OCI-LY7 (cell line): Measurements from ENCODE around the gene EXTL2. TPM values are rescaled to one million over a fixed set of nuclear protein-coding genes. Genes with fewer than 3 reads are reported as not detected.
"Not testable (repeated sequence)": the region's sequence is repeated elsewhere in the genome, so short reads cannot be mapped to it uniquely, and the experiment has no call there.

Experiments
- BruUV-seq: library from RNA; stranded (reverse); fragments of 400-500 nt; replicated peaks from 2 replicates; lab custom pipeline; 2021; lab: Mats Ljungman, UMichigan
- CTCF ChIA-PET: fragments of 300-600 bp; sonication (Branson Sonifier 250); formaldehyde crosslinking; loops from one replicate; lab custom pipeline; 2022; ENCODE audit warnings: antibody characterized with exemption; ENCODE audit not compliant: unreplicated experiment; lab: Charles Lee
- POLR2A ChIA-PET: fragments of 300-600 bp; sonication (Branson Sonifier 250); formaldehyde crosslinking; loops from one replicate; lab custom pipeline; 2022; ENCODE audit warnings: antibody characterized with exemption; lab: Charles Lee
- DNase-seq: peaks from one replicate; pipeline ENCODE4 v3.0.0-alpha.2; 2015; ENCODE audit warnings: low spot score
- H2AFZ ChIP-seq: fragments of 200-600 bp; sonication (generic), shearing (Covaris generic); 2 replicates; pipeline ENCODE4 v1.6.1; 2014; ENCODE audit warnings: mild to moderate bottlenecking, antibody characterized with exemption, low read length, moderate library complexity
- H3K27ac ChIP-seq: fragments of 200-600 bp; sonication (generic); 2 replicates; pipeline ENCODE4 v1.5.1; 2014; ENCODE audit warnings: mixed run types, low read depth, mild to moderate bottlenecking, moderate library complexity, low read length, inconsistent platforms; ENCODE audit not compliant: poor library complexity, severe bottlenecking
- H3K36me3 ChIP-seq: fragments of 200-600 bp; sonication (generic); 2 replicates; pipeline ENCODE4 v1.6.1; 2014; ENCODE audit warnings: mild to moderate bottlenecking, antibody characterized with exemption, low read length, moderate library complexity, mixed read lengths; ENCODE audit not compliant: insufficient read depth
- H3K4me1 ChIP-seq: fragments of 200-600 bp; sonication (generic); 2 replicates; pipeline ENCODE4 v1.5.1; 2014; ENCODE audit warnings: mild to moderate bottlenecking, low read length; ENCODE audit not compliant: insufficient read depth, poor library complexity, severe bottlenecking
- H3K4me2 ChIP-seq: fragments of 200-600 bp; sonication (generic); 2 replicates; pipeline ENCODE4 v1.6.1; 2014; ENCODE audit warnings: mild to moderate bottlenecking, low read length
- H3K4me3 ChIP-seq: fragments of 200-600 bp; sonication (generic); 2 replicates; pipeline ENCODE4 v1.5.1; 2014; ENCODE audit warnings: mild to moderate bottlenecking, low read depth, low read length; ENCODE audit not compliant: poor library complexity, severe bottlenecking
- H3K79me2 ChIP-seq: fragments of 200-600 bp; sonication (generic); 2 replicates; pipeline ENCODE4 v1.6.1; 2016; ENCODE audit warnings: low read depth, mild to moderate bottlenecking, low read length, moderate library complexity, mixed read lengths; ENCODE audit not compliant: insufficient read depth
- H3K9me2 ChIP-seq: fragments of 200-600 bp; sonication (generic); 2 replicates; pipeline ENCODE4 v1.6.1; 2016; ENCODE audit warnings: mild to moderate bottlenecking, low read length, mixed read lengths; ENCODE audit not compliant: insufficient read depth
- H3K9me3 ChIP-seq: fragments of 200-600 bp; sonication (generic); 2 replicates; pipeline ENCODE4 v1.6.1; 2014; ENCODE audit warnings: mild to moderate bottlenecking, mixed run types, low read length, mixed read lengths
- H4K20me1 ChIP-seq: fragments of 200-600 bp; sonication (generic); 2 replicates; pipeline ENCODE4 v1.6.1; 2014; ENCODE audit warnings: mild to moderate bottlenecking, antibody characterized with exemption, low read length, moderate library complexity, mixed read lengths; ENCODE audit not compliant: insufficient read depth
- EZH2phosphoT487 ChIP-seq: fragments of 200-600 bp; sonication (generic); IDR thresholded peaks from 2 replicates; pipeline ENCODE4 v1.6.1; 2018; ENCODE audit warnings: low read depth, borderline replicate concordance, mild to moderate bottlenecking, mixed run types, antibody characterized with exemption, low read length, moderate library complexity, mixed read lengths
- intact Hi-C: fragments of 100-400 bp; cut with micrococcal nuclease; formaldehyde crosslinking; loops from one replicate; pipeline ENCODE4 v1.10.0; 2022; ENCODE audit not compliant: unreplicated experiment
- total RNA-seq, 2 experiments: library from RNA; depleted of rRNA in 1 of 2; stranded (reverse); fragments of >200 nt in 1 of 2; shearing (Covaris generic) in 1 of 2; gene quantifications; 2 replicates each; pipeline ENCODE4 v1.2.3, GENCODE V29; 2014 to 2022
- TF ChIP-seq, protein P1 (sequence below): fragments of 200-600 bp; sonication (generic); conservative IDR thresholded peaks from 2 replicates; pipeline ENCODE4 v1.5.1; 2014; ENCODE audit warnings: mild to moderate bottlenecking, antibody characterized with exemption, low read length, moderate library complexity, mixed read lengths

EXTL2 gene
- total RNA-seq, 2 experiments from 2014 or later: 7.0 to 9.8 TPM

GRCh38 chr1:100851726-100852125 is 42.9 kb downstream of the EXTL2 start:
- H4K20me1 ChIP-seq: no peaks in the 10 kb centered on the region
- no peaks in the 10 kb centered on the region for H3K9me3 ChIP-seq
- TF ChIP-seq EZH2phosphoT487: no peak
- TF ChIP-seq, protein P1, sequence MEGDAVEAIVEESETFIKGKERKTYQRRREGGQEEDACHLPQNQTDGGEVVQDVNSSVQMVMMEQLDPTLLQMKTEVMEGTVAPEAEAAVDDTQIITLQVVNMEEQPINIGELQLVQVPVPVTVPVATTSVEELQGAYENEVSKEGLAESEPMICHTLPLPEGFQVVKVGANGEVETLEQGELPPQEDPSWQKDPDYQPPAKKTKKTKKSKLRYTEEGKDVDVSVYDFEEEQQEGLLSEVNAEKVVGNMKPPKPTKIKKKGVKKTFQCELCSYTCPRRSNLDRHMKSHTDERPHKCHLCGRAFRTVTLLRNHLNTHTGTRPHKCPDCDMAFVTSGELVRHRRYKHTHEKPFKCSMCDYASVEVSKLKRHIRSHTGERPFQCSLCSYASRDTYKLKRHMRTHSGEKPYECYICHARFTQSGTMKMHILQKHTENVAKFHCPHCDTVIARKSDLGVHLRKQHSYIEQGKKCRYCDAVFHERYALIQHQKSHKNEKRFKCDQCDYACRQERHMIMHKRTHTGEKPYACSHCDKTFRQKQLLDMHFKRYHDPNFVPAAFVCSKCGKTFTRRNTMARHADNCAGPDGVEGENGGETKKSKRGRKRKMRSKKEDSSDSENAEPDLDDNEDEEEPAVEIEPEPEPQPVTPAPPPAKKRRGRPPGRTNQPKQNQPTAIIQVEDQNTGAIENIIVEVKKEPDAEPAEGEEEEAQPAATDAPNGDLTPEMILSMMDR: no peak
- H3K36me3 ChIP-seq: no peaks in the 10 kb centered on the region
- H2AFZ ChIP-seq: no peak overlapping the region
- H3K4me3 ChIP-seq: no peak overlapping the region
- H3K79me2 ChIP-seq: no peaks in the 10 kb centered on the region
- no peak for DNase-seq
- BruUV-seq: no TSS peak
- no peak overlapping the region for H3K4me2 ChIP-seq
- H3K9me2 ChIP-seq: no peaks in the 10 kb centered on the region; the same call in 1 of the 2 replicates
- intact Hi-C loops: no loop called here
- CTCF ChIA-PET: no interaction called here
- POLR2A ChIA-PET: no interaction called here
- H3K27ac ChIP-seq: no peak overlapping the region
- H3K4me1 ChIP-seq: no peaks in the 10 kb centered on the region

GRCh38 chr1:100847361-100848082 is 47.1 kb downstream of the EXTL2 start:
- Histone ChIP-seq H3K36me3 (no peaks in the 10 kb centered on the region), H4K20me1 (no peaks in the 10 kb centered on the region), H3K4me3 (no peak overlapping the region), H3K9me3 (no peaks in the 10 kb centered on the region), H3K4me2 (no peak overlapping the region), H2AFZ (no peak overlapping the region), H3K4me1 (no peaks in the 10 kb centered on the region), H3K79me2 (no peaks in the 10 kb centered on the region), H3K9me2 (no peaks in the 10 kb centered on the region; the same call in 1 of the 2 replicates), H3K27ac (no peak overlapping the region)
- no peak for DNase-seq
- no TSS peak for BruUV-seq
- CTCF ChIA-PET: no interaction called here
- intact Hi-C loops: no loop called here
- TF ChIP-seq, protein P1: no peak
- no peak for TF ChIP-seq EZH2phosphoT487
- POLR2A ChIA-PET: interaction anchor here (0.6 to 1.3 kb wide), 2 partner anchors 57 to 831 kb away, joined by 3 to 4 read pairs; no protein-coding TSS in a partner anchor

- H3K4me1 ChIP-seq, intact Hi-C loops, DNase-seq, H3K9me3 ChIP-seq, H3K36me3 ChIP-seq, H3K4me2 ChIP-seq, H3K27ac ChIP-seq, BruUV-seq, H3K4me3 ChIP-seq, CTCF ChIA-PET, H3K79me2 ChIP-seq, H2AFZ ChIP-seq, H4K20me1 ChIP-seq, H3K9me2 ChIP-seq: not testable (repeated sequence)
- POLR2A ChIA-PET: interaction anchor here (0.7 kb wide), 3 partner anchors 18 to 957 kb away, joined by 3 to 5 read pairs (median 5); no protein-coding TSS in a partner anchor
Measured at GRCh38 chr1:100843160-100843559, 51.5 kb downstream of the EXTL2 start.
